IMR-90 (cell line): ENCODE measurements around the gene CARD14. TPM values are rescaled to one million over a fixed set of nuclear protein-coding genes. Genes with fewer than 3 reads are reported as not detected.

Experiments
- ATAC-seq: fragments of 200-7000 bp; cut with Tn5 transposase; 2 replicates; pipeline ENCODE4 v1.9.1; 2020; ENCODE audit warnings: low read depth, mild to moderate bottlenecking, moderate library complexity
- BruUV-seq: library from RNA; stranded (reverse); fragments of 400-500 nt; replicated peaks from 2 replicates; lab custom pipeline; 2021; lab: Mats Ljungman, UMichigan
- CTCF ChIA-PET: fragments of 300-600 bp; formaldehyde crosslinking; extraction: SDS; loops from one replicate; lab custom pipeline; 2021; ENCODE audit warnings: antibody characterized with exemption; lab: Yijun Ruan, JAX
- POLR2A ChIA-PET: fragments of 300-600 bp; sonication (Branson Sonifier 250); formaldehyde crosslinking; loops from one replicate; lab custom pipeline; 2022; ENCODE audit warnings: antibody characterized with exemption; ENCODE audit not compliant: unreplicated experiment; lab: Charles Lee
- DNase-seq: peaks from one replicate; pipeline ENCODE4 v3.0.0; 2013
- H2AFZ ChIP-seq: replicated peaks from 2 replicates; pipeline ENCODE3; 2013; ENCODE audit warnings: low read length, mild to moderate bottlenecking; ENCODE audit not compliant: poor library complexity
- H2AK5ac ChIP-seq: 2 replicates; pipeline ENCODE4 v1.6.1; 2013; ENCODE audit warnings: low read depth, low read length, inconsistent platforms
- H2AK9ac ChIP-seq: replicated peaks from 2 replicates; pipeline ENCODE3; 2013; ENCODE audit warnings: mild to moderate bottlenecking, low read depth, low read length, moderate library complexity; ENCODE audit not compliant: poor library complexity
- H2BK120ac ChIP-seq: 2 replicates; pipeline ENCODE4 v1.6.1; 2013; ENCODE audit warnings: low read depth, low read length, inconsistent platforms
- H2BK15ac ChIP-seq: 3 replicates; pipeline ENCODE4 v1.6.1; 2013; ENCODE audit warnings: low read depth, low read length, inconsistent platforms
- H2BK20ac ChIP-seq: 2 replicates; pipeline ENCODE4 v1.6.1; 2013; ENCODE audit warnings: low read depth, mild to moderate bottlenecking, inconsistent platforms, low read length, moderate library complexity
- H2BK5ac ChIP-seq: 2 replicates; pipeline ENCODE4 v1.6.1; 2013; ENCODE audit warnings: mild to moderate bottlenecking, low read depth, low read length, inconsistent platforms; ENCODE audit not compliant: poor library complexity, severe bottlenecking
- H3K14ac ChIP-seq: replicated peaks from 2 replicates; pipeline ENCODE4 v1.6.1; 2013; ENCODE audit warnings: low read depth, low read length, inconsistent platforms
- H3K18ac ChIP-seq: 2 replicates; pipeline ENCODE4 v1.6.1; 2013; ENCODE audit warnings: low read depth, low read length, control low read depth
- H3K23ac ChIP-seq: 2 replicates; pipeline ENCODE4 v1.6.1; 2013; ENCODE audit warnings: low read depth, low read length, inconsistent platforms
- H3K27ac ChIP-seq: 2 replicates; pipeline ENCODE4 v1.5.1; 2013; ENCODE audit warnings: mild to moderate bottlenecking, control low read depth, low read length; ENCODE audit not compliant: insufficient read depth
- H3K27me3 ChIP-seq: 2 replicates; pipeline ENCODE4 v1.6.1; 2013; ENCODE audit warnings: low read length; ENCODE audit not compliant: control insufficient read depth, insufficient read depth
- H3K36me3 ChIP-seq: 2 replicates; pipeline ENCODE4 v1.6.1; 2013; ENCODE audit warnings: low read length, mixed read lengths; ENCODE audit not compliant: control insufficient read depth, insufficient read depth
- H3K4ac ChIP-seq: 2 replicates; pipeline ENCODE4 v1.6.1; 2013; ENCODE audit warnings: low read depth, low read length, inconsistent platforms
- H3K4me1 ChIP-seq: 2 replicates; pipeline ENCODE4 v1.6.1; 2013; ENCODE audit warnings: low read length, mixed read lengths; ENCODE audit not compliant: control insufficient read depth, insufficient read depth
- H3K4me2 ChIP-seq: 2 replicates; pipeline ENCODE4 v1.6.1; 2013; ENCODE audit warnings: low read depth, mild to moderate bottlenecking, control low read depth, low read length, moderate library complexity
- H3K4me3 ChIP-seq: 2 replicates; pipeline ENCODE4 v1.5.1; 2013; ENCODE audit warnings: low read depth, mild to moderate bottlenecking, control low read depth, low read length, moderate library complexity; ENCODE audit not compliant: insufficient read depth
- H3K56ac ChIP-seq: 2 replicates; pipeline ENCODE4 v1.6.1; 2013; ENCODE audit warnings: low read length, inconsistent platforms; ENCODE audit not compliant: insufficient read depth; ENCODE audit errors: extremely low read depth
- H3K79me1 ChIP-seq, 2 experiments: 2 replicates each; pipeline ENCODE4 v1.6.1; 2013; ENCODE audit warnings: low read length in 2 of 2, inconsistent platforms in 1 of 2, low read depth in 1 of 2
- H3K9ac ChIP-seq: 2 replicates; pipeline ENCODE4 v1.6.1; 2013; ENCODE audit warnings: low read depth, low read length, control low read depth
- H3K9me1 ChIP-seq: 2 replicates; pipeline ENCODE4 v1.6.1; 2013; ENCODE audit warnings: low read length, inconsistent platforms; ENCODE audit not compliant: insufficient read depth
- H3K9me3 ChIP-seq: 2 replicates; pipeline ENCODE4 v1.6.1; 2013; ENCODE audit warnings: low read length; ENCODE audit not compliant: control insufficient read depth, insufficient read depth
- H4K20me1 ChIP-seq: 2 replicates; pipeline ENCODE4 v1.6.1; 2013; ENCODE audit warnings: low read length, inconsistent platforms; ENCODE audit not compliant: insufficient read depth
- H4K5ac ChIP-seq: 2 replicates; pipeline ENCODE4 v1.6.1; 2013; ENCODE audit warnings: mild to moderate bottlenecking, low read depth, low read length, control low read depth
- H4K8ac ChIP-seq, 2 experiments: 2 replicates each; pipeline ENCODE4 v1.6.1; 2013; ENCODE audit warnings: low read depth in 2 of 2, low read length in 2 of 2, control low read depth in 1 of 2, inconsistent platforms in 1 of 2
- H4K91ac ChIP-seq: 2 replicates; pipeline ENCODE4 v1.6.1; 2013; ENCODE audit warnings: low read depth, low read length, inconsistent platforms; ENCODE audit not compliant: insufficient read depth
- CEBPB ChIP-seq: IDR thresholded peaks from 2 replicates; pipeline ENCODE4 v1.6.1; 2012; ENCODE audit warnings: low read depth, low read length, improper control_type of control experiment
- WGBS, 2 experiments: methylation state at CpG; one replicate each; pipeline versions ENCODE4 v1.1.5 to v1.1.7; 2013; ENCODE audit warnings: missing lambda C conversion rate in 2 of 2; ENCODE audit not compliant: insufficient read length in 1 of 2; ENCODE audit errors: extremely low coverage in 2 of 2; 5-methylcytosine and 5-hydroxymethylcytosine counted together
- dilution Hi-C: fragments of 300-500 bp; cut with HindIII; formaldehyde crosslinking; loops from one replicate; pipeline ENCODE4 v1.14.3; 2018; ENCODE audit warnings: low sequenced_read_pairs; ENCODE audit not compliant: unreplicated experiment
- in situ Hi-C: fragments of 300-500 bp; cut with MboI; formaldehyde crosslinking; loops from 3 replicates; pipeline ENCODE4 v1.14.3; 2019; ENCODE audit warnings: low sequenced_read_pairs, inconsistent platforms, mixed read lengths
- intact Hi-C: fragments of 100-400 bp; cut with micrococcal nuclease; formaldehyde crosslinking; loops from 2 replicates; pipeline ENCODE4 v1.10.0; 2022
- polyA plus RNA-seq, 3 experiments: library from polyadenylated mRNA; depleted of rRNA; stranded (reverse); fragments of >200 nt; gene quantifications; 2 replicates each; pipeline ENCODE4 v1.2.3, GENCODE V29; 2012; ENCODE audit warnings: low replicate concordance in 1 of 3
- total RNA-seq: library from RNA; depleted of rRNA; stranded (reverse); fragments of >200 nt; gene quantifications from 2 replicates; pipeline ENCODE4 v1.2.3, GENCODE V29; 2012

Gene CARD14
- total and polyA plus RNA-seq, 2 of the 4 experiments (the other 2 are of a cell fraction) = not detected

GRCh38 chr17:80201446-80201845 lies 31.6 kb downstream of the CARD14 start:
- in situ Hi-C loops = no loop called here
- no peaks in the 10 kb centered on the region for H3K36me3 ChIP-seq
- DNase-seq = no peak
- H3K14ac ChIP-seq = no peak overlapping the region
- H2BK20ac ChIP-seq = no peak overlapping the region
- H3K56ac ChIP-seq = no peak overlapping the region
- dilution Hi-C loops = no loop called here
- no peak overlapping the region for H2AK9ac ChIP-seq
- no peak overlapping the region for H2BK15ac ChIP-seq
- H2AK5ac ChIP-seq = no peak overlapping the region
- H4K8ac ChIP-seq = no peak overlapping the region
- WGBS, 2 experiments = 84% methylated on average over 15 of the region's 15 CpGs; no CpG with 5 or more reads in 1 of the 2 experiments
- no peak overlapping the region for H4K91ac ChIP-seq
- no peaks in the 10 kb centered on the region for H4K20me1 ChIP-seq
- no peaks in the 10 kb centered on the region for H3K9me1 ChIP-seq
- no peak overlapping the region for H3K4me2 ChIP-seq
- ChIA-PET CTCF (no interaction called here), POLR2A (no interaction called here)
- no peak overlapping the region for H3K18ac ChIP-seq
- no TSS peak for BruUV-seq
- H3K4me1 ChIP-seq = no peaks in the 10 kb centered on the region
- H4K5ac ChIP-seq = no peak overlapping the region
- no peak overlapping the region for H2BK5ac ChIP-seq
- H3K9me3 ChIP-seq = no peaks in the 10 kb centered on the region
- no peak overlapping the region for H2AFZ ChIP-seq
- ATAC-seq = no peak
- no peak overlapping the region for H3K23ac ChIP-seq
- no peak overlapping the region for H3K4me3 ChIP-seq
- H2BK120ac ChIP-seq = no peak overlapping the region
- intact Hi-C loops = no loop called here
- H3K27me3 ChIP-seq = no peaks in the 10 kb centered on the region
- no peak overlapping the region for H3K4ac ChIP-seq
- no peak for TF ChIP-seq CEBPB
- H3K27ac ChIP-seq = no peak overlapping the region
- H3K9ac ChIP-seq = no peak overlapping the region
- H3K79me1 ChIP-seq = no peaks in the 10 kb centered on the region
